H1 (cell line): Measurements from ENCODE around the gene LRRC14B. TPM values are rescaled to one million over a fixed set of nuclear protein-coding genes. Genes with fewer than 3 reads are reported as not detected.

Experiments used
- CTCF ChIA-PET: fragments of 300-600 bp; sonication (Branson Sonifier 250); formaldehyde crosslinking; loops from one replicate; lab custom pipeline; 2021; ENCODE audit not compliant: partially characterized antibody; lab: Charles Lee
- POLR2A ChIA-PET: fragments of 300-600 bp; sonication (Branson Sonifier 250); formaldehyde crosslinking; loops from one replicate; lab custom pipeline; 2021; ENCODE audit warnings: inconsistent platforms; ENCODE audit not compliant: partially characterized antibody; lab: Charles Lee
- DNase-seq, 2 experiments: peaks; one replicate each; pipeline versions ENCODE4 v3.0.0 to v3.0.0-alpha.2; 2010 to 2022; ENCODE audit warnings: low spot score in 2 of 2, low read depth in 1 of 2, mixed read lengths in 1 of 2
- FAIRE-seq: peaks from 2 replicates; lab custom pipeline; 2011; peaks lifted over from hg19 to GRCh38; lab: Jason Lieb, UNC
- H2AFZ ChIP-seq: 2 replicates; pipeline ENCODE4 v1.8.1; 2012; ENCODE audit warnings: low read length, inconsistent platforms
- H2AK5ac ChIP-seq: 2 replicates; pipeline ENCODE4 v1.6.1; 2013; ENCODE audit warnings: low read depth, low read length
- H2BK120ac ChIP-seq: replicated peaks from 2 replicates; pipeline ENCODE3; 2013; ENCODE audit warnings: low read depth, low read length, inconsistent platforms
- H2BK12ac ChIP-seq: 2 replicates; pipeline ENCODE4 v1.6.1; 2013; ENCODE audit warnings: low read depth, low read length
- H2BK15ac ChIP-seq: 2 replicates; pipeline ENCODE4 v1.6.1; 2013; ENCODE audit warnings: low read length
- H2BK20ac ChIP-seq: 2 replicates; pipeline ENCODE4 v1.6.1; 2013; ENCODE audit warnings: low read length
- H2BK5ac ChIP-seq: 2 replicates; pipeline ENCODE4 v1.6.1; 2013; ENCODE audit warnings: low read depth, low read length
- H3K14ac ChIP-seq: 2 replicates; pipeline ENCODE4 v1.6.1; 2013; ENCODE audit warnings: inconsistent platforms; ENCODE audit not compliant: insufficient read length
- H3K18ac ChIP-seq: 2 replicates; pipeline ENCODE4 v1.6.1; 2013; ENCODE audit warnings: low read length; ENCODE audit errors: extremely low read depth
- H3K23ac ChIP-seq: 2 replicates; pipeline ENCODE4 v1.6.1; 2013; ENCODE audit warnings: inconsistent platforms; ENCODE audit not compliant: insufficient read length
- H3K23me2 ChIP-seq: 2 replicates; pipeline ENCODE4 v1.6.1; 2013; ENCODE audit warnings: low read depth, low read length
- H3K27ac ChIP-seq: 2 replicates; pipeline ENCODE4 v1.6.1; 2011; ENCODE audit warnings: low read depth, low read length, inconsistent platforms
- H3K27me3 ChIP-seq, 4 experiments: replicated peaks in 1 of 4; 1 replicate in 1 of 4; 2 replicates in 3 of 4; pipeline versions ENCODE4 v1.6.1 to v1.8.1; 2011 to 2013; ENCODE audit warnings: low read length in 3 of 4, mild to moderate bottlenecking in 3 of 4, inconsistent platforms in 2 of 4, mixed read lengths in 2 of 4, moderate library complexity in 1 of 4; ENCODE audit not compliant: control insufficient read depth in 3 of 4, insufficient read depth in 3 of 4; ENCODE audit errors: extremely low read depth in 1 of 4
- H3K36me3 ChIP-seq, 4 experiments: 2 replicates each; pipeline versions ENCODE4 v1.6.1 to v1.8.1; 2011 to 2013; ENCODE audit warnings: mild to moderate bottlenecking in 4 of 4, low read length in 3 of 4, moderate library complexity in 2 of 4, control low read depth in 1 of 4, inconsistent platforms in 1 of 4; ENCODE audit not compliant: insufficient read depth in 4 of 4, control insufficient read depth in 2 of 4
- H3K4ac ChIP-seq: replicated peaks from 2 replicates; pipeline ENCODE3; 2013; ENCODE audit warnings: low read length, low read depth, mixed read lengths, inconsistent platforms; ENCODE audit not compliant: insufficient read length
- H3K4me1 ChIP-seq, 4 experiments: replicated peaks in 1 of 4; 1 replicate in 1 of 4; 2 replicates in 3 of 4; pipeline versions ENCODE4 v1.6.1 to v1.8.1; 2011 to 2013; ENCODE audit warnings: low read length in 3 of 4, inconsistent platforms in 2 of 4, mixed read lengths in 1 of 4; ENCODE audit not compliant: insufficient read depth in 4 of 4, control insufficient read depth in 3 of 4
- H3K4me2 ChIP-seq, 2 experiments: 2 replicates each; pipeline versions ENCODE4 v1.6.1 to v1.8.1; 2011 to 2013; ENCODE audit warnings: low read depth in 2 of 2, low read length in 2 of 2, control low read depth in 1 of 2, inconsistent platforms in 1 of 2, mild to moderate bottlenecking in 1 of 2; ENCODE audit not compliant: insufficient read depth in 1 of 2
- H3K4me3 ChIP-seq, 4 experiments: fragments of 200-600, 300-600 bp in 1 of 4; sonication (generic), shearing (Covaris generic), sonication (Bioruptor Twin) in 1 of 4; 2 replicates each; pipeline versions ENCODE4 v1.5.1 to v1.8.1; 2011 to 2016; ENCODE audit warnings: low read length in 4 of 4, low read depth in 3 of 4, control low read depth in 2 of 4, inconsistent platforms in 2 of 4, mild to moderate bottlenecking in 2 of 4, mixed read lengths in 1 of 4, moderate library complexity in 1 of 4; ENCODE audit not compliant: insufficient read depth in 2 of 4; ENCODE audit errors: extremely low read depth in 1 of 4
- H3K56ac ChIP-seq: replicated peaks from 2 replicates; pipeline ENCODE3; 2013; ENCODE audit warnings: low read depth, mild to moderate bottlenecking, mixed read lengths, low read length, inconsistent platforms; ENCODE audit not compliant: insufficient read length
- H3K79me1 ChIP-seq: 2 replicates; pipeline ENCODE4 v1.6.1; 2013; ENCODE audit warnings: low read depth, low read length, control low read depth
- H3K79me2 ChIP-seq, 2 experiments: 2 replicates each; pipeline versions ENCODE4 v1.6.1 to v1.8.1; 2012 to 2013; ENCODE audit warnings: low read length in 2 of 2, mild to moderate bottlenecking in 2 of 2, inconsistent platforms in 1 of 2; ENCODE audit not compliant: insufficient read depth in 2 of 2, control insufficient read depth in 1 of 2
- H3K9ac ChIP-seq, 4 experiments: replicated peaks in 1 of 4; 1 replicate in 1 of 4; 2 replicates in 3 of 4; pipeline versions ENCODE4 v1.6.1 to v1.8.1; 2011 to 2013; ENCODE audit warnings: low read depth in 3 of 4, low read length in 3 of 4, control low read depth in 2 of 4, mild to moderate bottlenecking in 2 of 4, moderate library complexity in 2 of 4, inconsistent platforms in 1 of 4; ENCODE audit errors: extremely low read depth in 1 of 4
- H3K9me3 ChIP-seq, 2 experiments: 2 replicates each; pipeline versions ENCODE4 v1.6.1 to v1.8.1; 2012 to 2013; ENCODE audit warnings: mild to moderate bottlenecking in 2 of 2, moderate library complexity in 2 of 2, control low read depth in 1 of 2, inconsistent platforms in 1 of 2, low read depth in 1 of 2, low read length in 1 of 2, mixed read lengths in 1 of 2; ENCODE audit not compliant: insufficient read depth in 2 of 2
- H4K20me1 ChIP-seq, 2 experiments: replicated peaks in 1 of 2; 2 replicates each; pipeline versions ENCODE3 to v1.8.1; 2011 to 2013; ENCODE audit warnings: inconsistent platforms in 2 of 2, low read length in 2 of 2, mild to moderate bottlenecking in 1 of 2; ENCODE audit not compliant: insufficient read depth in 2 of 2, control insufficient read depth in 1 of 2
- H4K5ac ChIP-seq: 2 replicates; pipeline ENCODE4 v1.6.1; 2013; ENCODE audit warnings: low read length, low read depth, mixed read lengths, inconsistent platforms; ENCODE audit not compliant: insufficient read length
- H4K8ac ChIP-seq: 2 replicates; pipeline ENCODE4 v1.8.0; 2013; ENCODE audit warnings: mild to moderate bottlenecking, moderate library complexity, low read length, inconsistent platforms; ENCODE audit not compliant: insufficient read depth; ENCODE audit errors: extremely low read depth
- H4K91ac ChIP-seq: replicated peaks from 2 replicates; pipeline ENCODE3; 2013; ENCODE audit warnings: low read length, mixed read lengths, inconsistent platforms; ENCODE audit not compliant: insufficient read length
- ASH2L ChIP-seq: fragments of 200-600, 300-600 bp; sonication (generic); IDR thresholded peaks from one replicate; pipeline ENCODE4 v1.7.1; 2017; ENCODE audit warnings: low read length
- EZH2 ChIP-seq: fragments of 200-600 bp; sonication (generic); IDR thresholded peaks from 2 replicates; pipeline ENCODE4 v1.7.1; 2012; ENCODE audit warnings: low read depth, mild to moderate bottlenecking, moderate library complexity, low read length, inconsistent platforms; ENCODE audit not compliant: severe bottlenecking
- SIX5 ChIP-seq: IDR thresholded peaks from 2 replicates; pipeline ENCODE4 v1.6.1; 2011; ENCODE audit warnings: mild to moderate bottlenecking, low read depth, low read length
- SP2 ChIP-seq: IDR thresholded peaks from 2 replicates; pipeline ENCODE4 v1.6.1; 2012; ENCODE audit warnings: mild to moderate bottlenecking, low read length, inconsistent platforms
- TAF7 ChIP-seq: optimal IDR thresholded peaks from 2 replicates; pipeline ENCODE3; 2011; ENCODE audit warnings: low read depth, mild to moderate bottlenecking, inconsistent platforms, low read length, moderate library complexity, borderline replicate concordance
- TCF12 ChIP-seq: IDR thresholded peaks from 2 replicates; pipeline ENCODE4 v1.6.1; 2011; ENCODE audit warnings: low read depth, mild to moderate bottlenecking, low read length
- polyA plus RNA-seq, 7 experiments: library from polyadenylated mRNA; depleted of rRNA in 3 of 7; stranded (reverse) in 5 of 7; unstranded in 2 of 7; fragments of >200 nt in 5 of 7; fragments of 200-250 nt in 2 of 7; gene quantifications; 1 replicate in 5 of 7; 2 replicates in 1 of 7; 4 replicates in 1 of 7; pipeline versions ENCODE4 v1.2.1 to v1.2.3, GENCODE V29; 2011 to 2013; ENCODE audit warnings: missing spikeins in 2 of 7, mixed read lengths in 2 of 7
- total RNA-seq: library from RNA; stranded (reverse); fragmentation: NEBNext Ultra II Directional; extraction: Animal tissue kit (Norgen Biotek cat#: 25700); gene quantifications from 2 replicates; pipeline ENCODE4 v1.2.1, GENCODE V29; 2021
- TF ChIP-seq, protein P1 (sequence below): IDR thresholded peaks from 2 replicates; pipeline ENCODE4 v1.6.1; 2012; ENCODE audit warnings: inconsistent platforms
- TF ChIP-seq, protein P2 (sequence below): IDR thresholded peaks from 2 replicates; pipeline ENCODE4 v1.6.1; 2011; ENCODE audit warnings: low read depth, mild to moderate bottlenecking, low read length; ENCODE audit not compliant: insufficient read depth
- TF ChIP-seq, protein P3 (sequence below), 3 experiments: IDR thresholded peaks; 1 replicate in 2 of 3; 2 replicates in 1 of 3; pipeline versions ENCODE4 v1.5.1 to v1.6.1; 2011; ENCODE audit warnings: low read length in 3 of 3, mild to moderate bottlenecking in 3 of 3, inconsistent platforms in 2 of 3, low read depth in 1 of 3, moderate library complexity in 1 of 3; ENCODE audit not compliant: insufficient read depth in 1 of 3; ENCODE audit errors: control extremely low read depth in 1 of 3
- TF ChIP-seq, protein P4 (sequence below): IDR thresholded peaks from 2 replicates; pipeline ENCODE4 v1.6.1; 2012; ENCODE audit warnings: low read length, inconsistent platforms

Gene LRRC14B
- total and polyA plus RNA-seq, 2 of the 8 experiments (the other 6 are each of a cell fraction or from before 2014, with no cell fraction given) = not detected

DNA sequence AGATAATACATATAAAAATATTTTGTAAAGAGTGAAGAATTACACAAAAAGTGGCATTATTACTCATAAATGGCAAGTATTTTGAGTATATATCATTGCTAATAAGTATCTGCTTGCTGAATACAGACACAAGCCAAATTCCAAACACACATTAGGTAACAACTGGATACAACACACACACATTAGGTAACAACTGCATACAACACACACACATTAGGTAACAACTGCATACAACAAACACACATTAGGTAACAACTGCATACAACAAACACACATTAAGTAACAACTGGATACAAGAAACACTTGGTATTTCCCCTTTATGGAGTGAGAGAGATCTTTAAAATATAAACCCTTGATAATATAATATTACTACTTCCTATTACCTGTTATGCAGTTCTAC is 13.2 kb downstream of the LRRC14B start:
- H3K27ac ChIP-seq = no peak overlapping the region
- H2AK5ac ChIP-seq = no peak overlapping the region
- H2BK120ac ChIP-seq = no peak overlapping the region
- POLR2A ChIA-PET = interaction anchor here (2.9 kb wide), 1 partner anchor 13 kb away, joined by 11 read pairs; the partner anchor contains the start of gene LRRC14B
- peaks cover 3 to 22% of the 10 kb centered on the region in 2 experiments; a peak in 2 of 4 replicates for H3K79me2 ChIP-seq
- H3K4me1 ChIP-seq = no peaks in the 10 kb centered on the region; a peak in 1 of 7 replicates
- no peak for FAIRE-seq
- no peak overlapping the region for H3K18ac ChIP-seq
- H3K27me3 ChIP-seq = no peaks in the 10 kb centered on the region
- no peak overlapping the region for H4K91ac ChIP-seq
- H3K9ac ChIP-seq = no peak overlapping the region
- H3K4me2 ChIP-seq = no peak overlapping the region
- peaks cover 1% of the 10 kb centered on the region; the same call in 1 of the 2 replicates for H3K23me2 ChIP-seq
- H3K4me3 ChIP-seq = no peak overlapping the region
- H3K4ac ChIP-seq = no peak overlapping the region
- no peak overlapping the region for H2BK5ac ChIP-seq
- no peaks in the 10 kb centered on the region; the same call in 1 of the 2 replicates for H3K79me1 ChIP-seq
- H3K56ac ChIP-seq = no peak overlapping the region
- no peak overlapping the region for H2BK12ac ChIP-seq
- no peak overlapping the region for H4K5ac ChIP-seq
- H4K8ac ChIP-seq = no peak overlapping the region
- no peak overlapping the region for H3K23ac ChIP-seq
- CTCF ChIA-PET = no interaction called here
- peaks cover 5 to 21% of the 10 kb centered on the region in 2 experiments for H4K20me1 ChIP-seq
- no peak for DNase-seq
- no peak overlapping the region for H3K14ac ChIP-seq
- no peak overlapping the region for H2BK20ac ChIP-seq
- H3K36me3 ChIP-seq = peaks cover 2 to 16% (median 10%) of the 10 kb centered on the region in 4 experiments
- no peaks in the 10 kb centered on the region for H3K9me3 ChIP-seq
- H2AFZ ChIP-seq = no peak overlapping the region
- H2BK15ac ChIP-seq = no peak overlapping the region
- TF ChIP-seq SIX5 (no peak), EZH2 (no peak), ASH2L (no peak), TAF7 (no peak), SP2 (no peak), TCF12 (no peak)
- TF ChIP-seq, protein P1, sequence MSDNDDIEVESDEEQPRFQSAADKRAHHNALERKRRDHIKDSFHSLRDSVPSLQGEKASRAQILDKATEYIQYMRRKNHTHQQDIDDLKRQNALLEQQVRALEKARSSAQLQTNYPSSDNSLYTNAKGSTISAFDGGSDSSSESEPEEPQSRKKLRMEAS = no peak
- TF ChIP-seq, protein P2, sequence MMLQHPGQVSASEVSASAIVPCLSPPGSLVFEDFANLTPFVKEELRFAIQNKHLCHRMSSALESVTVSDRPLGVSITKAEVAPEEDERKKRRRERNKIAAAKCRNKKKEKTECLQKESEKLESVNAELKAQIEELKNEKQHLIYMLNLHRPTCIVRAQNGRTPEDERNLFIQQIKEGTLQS = no peak
- TF ChIP-seq, protein P3, sequence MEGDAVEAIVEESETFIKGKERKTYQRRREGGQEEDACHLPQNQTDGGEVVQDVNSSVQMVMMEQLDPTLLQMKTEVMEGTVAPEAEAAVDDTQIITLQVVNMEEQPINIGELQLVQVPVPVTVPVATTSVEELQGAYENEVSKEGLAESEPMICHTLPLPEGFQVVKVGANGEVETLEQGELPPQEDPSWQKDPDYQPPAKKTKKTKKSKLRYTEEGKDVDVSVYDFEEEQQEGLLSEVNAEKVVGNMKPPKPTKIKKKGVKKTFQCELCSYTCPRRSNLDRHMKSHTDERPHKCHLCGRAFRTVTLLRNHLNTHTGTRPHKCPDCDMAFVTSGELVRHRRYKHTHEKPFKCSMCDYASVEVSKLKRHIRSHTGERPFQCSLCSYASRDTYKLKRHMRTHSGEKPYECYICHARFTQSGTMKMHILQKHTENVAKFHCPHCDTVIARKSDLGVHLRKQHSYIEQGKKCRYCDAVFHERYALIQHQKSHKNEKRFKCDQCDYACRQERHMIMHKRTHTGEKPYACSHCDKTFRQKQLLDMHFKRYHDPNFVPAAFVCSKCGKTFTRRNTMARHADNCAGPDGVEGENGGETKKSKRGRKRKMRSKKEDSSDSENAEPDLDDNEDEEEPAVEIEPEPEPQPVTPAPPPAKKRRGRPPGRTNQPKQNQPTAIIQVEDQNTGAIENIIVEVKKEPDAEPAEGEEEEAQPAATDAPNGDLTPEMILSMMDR (IDR thresholded peaks at IDR 0.05; ENCODE audit: control extremely low read depth in 1 of 3, insufficient read depth in 1 of 3, low read depth in 1 of 3, low read length in 3 of 3) = no peak
- TF ChIP-seq, protein P4, sequence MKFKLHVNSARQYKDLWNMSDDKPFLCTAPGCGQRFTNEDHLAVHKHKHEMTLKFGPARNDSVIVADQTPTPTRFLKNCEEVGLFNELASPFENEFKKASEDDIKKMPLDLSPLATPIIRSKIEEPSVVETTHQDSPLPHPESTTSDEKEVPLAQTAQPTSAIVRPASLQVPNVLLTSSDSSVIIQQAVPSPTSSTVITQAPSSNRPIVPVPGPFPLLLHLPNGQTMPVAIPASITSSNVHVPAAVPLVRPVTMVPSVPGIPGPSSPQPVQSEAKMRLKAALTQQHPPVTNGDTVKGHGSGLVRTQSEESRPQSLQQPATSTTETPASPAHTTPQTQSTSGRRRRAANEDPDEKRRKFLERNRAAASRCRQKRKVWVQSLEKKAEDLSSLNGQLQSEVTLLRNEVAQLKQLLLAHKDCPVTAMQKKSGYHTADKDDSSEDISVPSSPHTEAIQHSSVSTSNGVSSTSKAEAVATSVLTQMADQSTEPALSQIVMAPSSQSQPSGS = no peak
